GM19328 (cell line): Measurements from ENCODE around the gene PRPH.
"Not testable (repeated sequence)": the region's sequence is repeated elsewhere in the genome, so short reads cannot be mapped to it uniquely, and the experiment has no call there.

Experiments
- ATAC-seq: cut with Tn5 transposase; IDR thresholded peaks from one replicate; pipeline ENCODE4 v1.9.1; 2021; ENCODE audit warnings: mild to moderate bottlenecking, moderate library complexity; ENCODE audit not compliant: unreplicated experiment

PRPH gene

GRCh38 chr12:49276304-49277290 lies 18.4 kb upstream of the PRPH start:
- no peak for ATAC-seq

GRCh38 chr12:49277466-49277865 lies 17.5 kb upstream of the PRPH start:
- ATAC-seq = no peak

GRCh38 chr12:49279706-49280159 lies 15.2 kb upstream of the PRPH start:
- no peak for ATAC-seq

GRCh38 chr12:49280545-49280944 lies 14.4 kb upstream of the PRPH start:
- ATAC-seq = not testable (repeated sequence)

GRCh38 chr12:49282302-49282701 lies 12.6 kb upstream of the PRPH start:
- no peak for ATAC-seq

GRCh38 chr12:49282740-49283375 lies 12.1 kb upstream of the PRPH start:
- ATAC-seq = not testable (repeated sequence)

GRCh38 chr12:49283541-49284429 lies 11.2 kb upstream of the PRPH start:
- no peak for ATAC-seq

GRCh38 chr12:49284672-49285071 lies 10.3 kb upstream of the PRPH start:
- ATAC-seq = no peak

- ATAC-seq = no peak
Measured at GRCh38 chr12:49287876-49288275, 7.1 kb upstream of the PRPH start.

GRCh38 chr12:49288412-49288853 lies 6.5 kb upstream of the PRPH start:
- ATAC-seq = no peak

- ATAC-seq = no peak
Measured at GRCh38 chr12:49288922-49289555, 5.9 kb upstream of the PRPH start.

- ATAC-seq = no peak
Measured at GRCh38 chr12:49292729-49293055, 2.3 kb upstream of the PRPH start.

GRCh38 chr12:49293056-49293956 lies 1.6 kb upstream of the PRPH start:
- no peak for ATAC-seq

- ATAC-seq = no peak
Measured at GRCh38 chr12:49294086-49294803, 702 bp upstream of the PRPH start.

- ATAC-seq = no peak
Measured at GRCh38 chr12:49294804-49295081, 204 bp upstream of the PRPH start.

GRCh38 chr12:49296034-49296835 lies 1.3 kb downstream of the PRPH start:
- ATAC-seq = no peak

- ATAC-seq = no peak
Measured at GRCh38 chr12:49296836-49297694, 2.1 kb downstream of the PRPH start.
